ENCODE measurements around the gene INTS1.

The INTS1 gene

GRCh38 chr7:1502845-1503244 lies 1.3 kb downstream of the INTS1 start:
- no peak for DNase-seq

GRCh38 chr7:1501487-1502270 lies 2.5 kb downstream of the INTS1 start:
- DNase-seq, result no peak

GRCh38 chr7:1500064-1500807 lies 4.0 kb downstream of the INTS1 start:
- no peak for DNase-seq

GRCh38 chr7:1499367-1500029 lies 4.7 kb downstream of the INTS1 start:
- no peak for DNase-seq

- DNase-seq, result no peak
Measured at GRCh38 chr7:1498370-1499305, 5.6 kb downstream of the INTS1 start.

- DNase-seq, result no peak
Measured at GRCh38 chr7:1497293-1497927, 6.8 kb downstream of the INTS1 start.

- DNase-seq, result no peak
Measured at GRCh38 chr7:1496531-1497292, 7.5 kb downstream of the INTS1 start.

GRCh38 chr7:1495564-1496242 lies 8.5 kb downstream of the INTS1 start:
- no peak for DNase-seq

- no peak for DNase-seq
Measured at GRCh38 chr7:1494866-1495563, 9.2 kb downstream of the INTS1 start.

GRCh38 chr7:1494447-1494846 lies 9.7 kb downstream of the INTS1 start:
- DNase-seq, result no peak

GRCh38 chr7:1493571-1493970 lies 10.6 kb downstream of the INTS1 start:
- DNase-seq, result no peak

- no peak for DNase-seq
Measured at GRCh38 chr7:1493129-1493528, 11.1 kb downstream of the INTS1 start.

- no peak for DNase-seq
Measured at GRCh38 chr7:1492640-1493039, 11.5 kb downstream of the INTS1 start.

- no peak for DNase-seq
Measured at GRCh38 chr7:1492221-1492620, 12.0 kb downstream of the INTS1 start.

GRCh38 chr7:1490837-1491236 lies 13.4 kb downstream of the INTS1 start:
- DNase-seq, result no peak

- no peak for DNase-seq
Measured at GRCh38 chr7:1489336-1489735, 14.9 kb downstream of the INTS1 start.

GRCh38 chr7:1488016-1488415 lies 16.2 kb downstream of the INTS1 start:
- DNase-seq, result no peak

GRCh38 chr7:1487466-1487865 lies 16.7 kb downstream of the INTS1 start:
- DNase-seq, result no peak

GRCh38 chr7:1486571-1486970 lies 17.6 kb downstream of the INTS1 start:
- no peak for DNase-seq

- no peak for DNase-seq
Measured at GRCh38 chr7:1485156-1485555, 19.0 kb downstream of the INTS1 start.
